ENCODE results near the gene AKAP10. TPM values are rescaled to one million over a fixed set of nuclear protein-coding genes. Genes with fewer than 3 reads are reported as not detected.
"Not testable (repeated sequence)": the region's sequence is repeated elsewhere in the genome, so short reads cannot be mapped to it uniquely, and the experiment has no call there.

The AKAP10 gene, protein sequence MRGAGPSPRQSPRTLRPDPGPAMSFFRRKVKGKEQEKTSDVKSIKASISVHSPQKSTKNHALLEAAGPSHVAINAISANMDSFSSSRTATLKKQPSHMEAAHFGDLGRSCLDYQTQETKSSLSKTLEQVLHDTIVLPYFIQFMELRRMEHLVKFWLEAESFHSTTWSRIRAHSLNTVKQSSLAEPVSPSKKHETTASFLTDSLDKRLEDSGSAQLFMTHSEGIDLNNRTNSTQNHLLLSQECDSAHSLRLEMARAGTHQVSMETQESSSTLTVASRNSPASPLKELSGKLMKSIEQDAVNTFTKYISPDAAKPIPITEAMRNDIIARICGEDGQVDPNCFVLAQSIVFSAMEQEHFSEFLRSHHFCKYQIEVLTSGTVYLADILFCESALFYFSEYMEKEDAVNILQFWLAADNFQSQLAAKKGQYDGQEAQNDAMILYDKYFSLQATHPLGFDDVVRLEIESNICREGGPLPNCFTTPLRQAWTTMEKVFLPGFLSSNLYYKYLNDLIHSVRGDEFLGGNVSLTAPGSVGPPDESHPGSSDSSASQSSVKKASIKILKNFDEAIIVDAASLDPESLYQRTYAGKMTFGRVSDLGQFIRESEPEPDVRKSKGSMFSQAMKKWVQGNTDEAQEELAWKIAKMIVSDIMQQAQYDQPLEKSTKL
- 9.6 and 15.5 TPM in 2 replicates for total RNA-seq

DNA sequence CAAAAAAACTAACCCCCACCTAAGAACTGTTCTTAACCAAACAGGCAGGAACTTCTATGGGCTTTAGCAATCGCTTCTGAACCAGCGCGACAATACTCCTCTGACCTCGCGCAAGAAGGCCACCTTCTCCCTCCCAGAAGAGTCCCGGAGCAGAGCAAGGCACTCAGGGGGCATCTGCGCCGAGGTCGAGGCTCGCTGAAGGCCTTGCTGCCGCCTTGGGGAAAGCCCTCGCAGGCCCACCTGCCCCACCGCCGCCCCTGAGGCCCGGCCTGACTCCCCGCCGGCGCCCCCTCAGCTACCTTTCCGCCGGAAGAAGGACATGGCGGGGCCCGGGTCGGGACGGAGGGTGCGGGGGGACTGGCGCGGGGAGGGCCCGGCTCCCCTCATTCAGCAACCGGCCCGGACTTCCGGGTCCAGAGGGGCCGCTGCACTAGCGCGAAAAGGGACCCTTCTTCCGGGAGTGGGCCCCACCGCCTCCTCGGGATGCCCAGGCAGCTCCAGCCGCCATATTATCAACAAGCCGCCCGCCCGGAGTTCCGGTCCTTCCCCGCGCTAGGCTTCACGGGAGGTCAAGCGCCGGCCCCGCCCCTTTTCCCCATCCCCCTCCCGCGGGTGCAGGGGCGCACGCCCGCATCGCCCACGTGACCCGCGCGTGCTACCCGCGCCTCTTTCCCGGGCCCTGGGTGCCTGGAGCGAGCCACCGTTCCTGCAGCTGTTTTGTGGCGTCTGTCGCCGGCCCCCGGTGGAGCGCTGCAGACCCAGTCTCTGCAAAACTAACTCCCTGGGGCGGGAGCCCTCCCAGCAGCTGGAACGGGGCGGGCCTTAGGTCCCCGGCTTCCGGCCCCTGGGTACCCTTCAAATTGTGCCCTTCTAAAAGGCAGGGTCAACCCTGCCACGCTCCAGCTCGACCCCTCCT lies at the start of gene AKAP10:
AKAP10 (minus strand) TSS at position 536 of the 916 bp plus-strand sequence; CDS start at position 387, 149 bp downstream.
- peak; percentile 81 to 86 for DNase-seq (ENCODE audit: low read depth in 2 of 2)

DNA sequence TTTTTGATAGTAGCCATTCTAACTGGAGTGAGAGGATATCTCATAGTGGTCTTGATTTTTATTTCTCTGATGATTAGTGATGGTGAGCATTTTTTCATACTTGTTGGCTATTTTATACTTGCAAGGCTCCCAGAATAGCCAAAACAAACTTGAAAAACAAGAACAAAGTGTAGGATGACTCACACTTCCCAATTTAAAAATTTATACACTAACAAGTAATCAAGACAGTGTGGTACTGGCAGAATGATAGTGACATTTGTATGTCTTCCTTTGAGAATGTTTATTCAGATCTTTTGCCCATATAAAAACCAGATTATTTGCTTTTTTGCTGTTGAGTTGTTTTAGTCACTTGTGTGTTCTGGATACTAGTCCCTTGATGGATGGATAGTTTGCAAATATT lies 49.3 kb upstream of the AKAP10 start:
- DNase-seq (ENCODE audit: low read depth in 2 of 2): no peak

DNA sequence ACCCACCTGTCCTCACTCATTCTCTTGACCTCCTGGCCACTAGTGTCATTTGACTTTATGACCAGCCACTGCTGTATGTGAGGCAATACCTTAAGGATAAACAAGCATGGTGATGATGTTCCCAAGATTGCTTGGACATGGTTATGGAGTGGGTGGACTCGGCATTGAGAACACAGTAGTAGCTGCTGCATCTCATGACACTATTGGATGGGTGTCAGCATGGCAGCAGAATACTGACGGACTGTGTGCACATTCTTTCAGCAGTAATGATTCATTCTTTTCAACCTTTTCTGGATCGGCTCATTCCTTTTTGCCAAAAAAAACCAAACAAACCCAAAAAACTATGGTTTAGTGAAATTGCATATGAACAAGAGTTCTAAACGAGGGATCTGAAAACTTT lies 45.1 kb upstream of the AKAP10 start:
- no peak for DNase-seq (ENCODE audit: low read depth in 2 of 2)

DNA sequence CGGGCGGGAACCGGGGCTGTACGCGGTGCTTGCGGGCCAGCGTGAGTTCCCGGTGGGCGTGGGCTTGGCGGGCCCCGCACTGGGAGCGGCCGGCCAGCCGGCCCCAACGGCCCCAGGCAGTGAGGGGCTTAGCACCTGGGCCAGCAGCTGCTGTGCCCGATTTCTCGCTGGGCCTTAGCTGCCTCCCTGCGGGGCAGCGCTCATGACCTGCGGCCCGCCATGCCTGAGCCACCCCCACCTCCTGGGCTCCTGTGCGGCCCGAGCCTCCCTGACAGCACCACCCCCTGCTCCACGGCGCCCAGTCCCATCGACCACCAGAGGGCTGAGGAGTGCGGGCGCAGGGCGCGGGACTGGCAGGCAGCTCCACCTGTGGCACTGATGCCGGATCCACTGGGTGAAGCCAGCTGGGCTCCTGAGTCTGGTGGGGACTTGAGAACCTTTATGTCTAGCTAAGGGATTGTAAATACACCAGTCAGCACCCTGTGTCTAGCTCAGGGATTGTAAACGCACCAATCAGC lies 38.9 kb upstream of the AKAP10 start:
- not testable (repeated sequence) for DNase-seq (ENCODE audit: low read depth in 2 of 2)

DNA sequence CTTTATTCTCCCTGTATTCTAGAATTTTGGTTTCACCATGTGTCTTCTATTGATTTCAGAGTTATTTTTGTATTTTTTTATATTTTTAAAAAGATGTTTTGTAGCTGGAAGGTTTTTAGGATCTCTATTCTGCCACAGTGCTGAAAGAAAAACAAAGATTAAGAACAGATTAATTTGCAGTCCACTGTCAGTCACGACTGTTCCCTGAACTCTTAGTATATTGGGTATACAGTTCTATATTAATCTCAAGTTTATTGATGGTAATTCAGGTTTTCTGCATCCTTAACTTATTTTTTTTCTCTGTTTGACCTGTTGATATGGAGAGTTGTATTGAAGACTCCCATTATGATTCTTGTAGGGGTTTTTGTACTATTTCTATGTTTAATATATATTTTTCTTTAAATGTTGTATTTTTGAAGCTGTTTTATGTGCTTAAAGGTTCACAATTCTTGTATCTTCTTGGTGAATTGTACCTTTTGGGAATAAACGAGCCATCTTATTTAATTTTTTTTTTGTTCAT lies 34.4 kb upstream of the AKAP10 start:
- no peak for DNase-seq (ENCODE audit: low read depth in 2 of 2)

DNA sequence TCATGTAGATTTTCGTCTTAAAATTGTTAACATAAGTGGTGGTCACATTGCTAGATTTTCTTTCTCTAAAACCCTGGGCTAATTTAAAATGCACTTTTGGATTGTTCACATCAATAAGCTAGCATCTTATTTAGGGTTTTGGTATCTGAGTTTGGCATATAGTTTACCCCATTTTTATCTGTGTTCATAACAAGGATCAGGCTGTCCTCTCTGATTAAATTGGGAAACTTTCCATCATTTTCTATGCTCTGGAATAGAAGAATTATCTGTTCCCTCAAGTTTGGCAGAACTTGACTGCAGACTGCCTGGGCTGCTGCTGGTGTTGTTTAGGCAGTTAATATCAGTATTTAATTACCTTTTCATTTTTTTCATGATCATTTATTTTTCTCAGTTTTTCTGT lies 33.3 kb upstream of the AKAP10 start:
- no peak for DNase-seq (ENCODE audit: low read depth in 2 of 2)

DNA sequence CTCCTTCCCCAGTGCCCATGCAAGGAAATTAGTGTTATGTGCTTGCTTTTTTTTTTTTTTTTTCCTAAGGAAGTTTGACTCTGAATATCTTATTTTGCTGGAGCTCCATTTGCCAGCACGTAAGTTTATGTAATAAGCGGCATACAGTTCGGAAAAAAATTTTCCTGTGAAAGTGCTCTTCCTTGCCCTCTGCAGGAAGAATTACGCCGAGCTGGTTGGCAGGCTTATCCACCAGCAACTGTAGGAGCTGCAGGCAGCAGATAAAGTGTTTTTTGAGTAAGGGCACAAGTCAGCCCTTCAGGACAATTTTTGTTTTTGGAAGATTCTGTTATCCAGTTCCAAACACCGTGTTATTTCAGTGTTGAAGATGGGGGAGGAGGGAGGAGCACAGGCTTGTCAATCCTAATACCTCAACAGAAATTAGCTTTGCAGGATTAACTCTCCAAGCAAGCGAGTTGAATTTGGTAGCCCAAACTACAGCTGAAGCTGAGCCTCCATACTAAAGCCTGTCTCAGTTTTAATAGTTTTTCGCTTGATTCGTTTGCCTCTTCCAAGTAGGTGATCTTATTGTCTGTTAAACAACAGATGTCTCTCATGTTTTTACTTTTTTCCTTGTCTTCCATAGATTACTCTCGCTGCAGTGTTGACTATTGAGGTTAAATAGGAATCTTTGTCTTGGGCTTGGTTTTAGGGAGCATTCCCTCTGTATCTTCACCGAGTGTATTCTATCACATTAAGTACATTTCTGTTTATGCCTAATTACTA lies 32.7 kb upstream of the AKAP10 start:
- peak; percentile 65 to 75 for DNase-seq (ENCODE audit: low read depth in 2 of 2)

DNA sequence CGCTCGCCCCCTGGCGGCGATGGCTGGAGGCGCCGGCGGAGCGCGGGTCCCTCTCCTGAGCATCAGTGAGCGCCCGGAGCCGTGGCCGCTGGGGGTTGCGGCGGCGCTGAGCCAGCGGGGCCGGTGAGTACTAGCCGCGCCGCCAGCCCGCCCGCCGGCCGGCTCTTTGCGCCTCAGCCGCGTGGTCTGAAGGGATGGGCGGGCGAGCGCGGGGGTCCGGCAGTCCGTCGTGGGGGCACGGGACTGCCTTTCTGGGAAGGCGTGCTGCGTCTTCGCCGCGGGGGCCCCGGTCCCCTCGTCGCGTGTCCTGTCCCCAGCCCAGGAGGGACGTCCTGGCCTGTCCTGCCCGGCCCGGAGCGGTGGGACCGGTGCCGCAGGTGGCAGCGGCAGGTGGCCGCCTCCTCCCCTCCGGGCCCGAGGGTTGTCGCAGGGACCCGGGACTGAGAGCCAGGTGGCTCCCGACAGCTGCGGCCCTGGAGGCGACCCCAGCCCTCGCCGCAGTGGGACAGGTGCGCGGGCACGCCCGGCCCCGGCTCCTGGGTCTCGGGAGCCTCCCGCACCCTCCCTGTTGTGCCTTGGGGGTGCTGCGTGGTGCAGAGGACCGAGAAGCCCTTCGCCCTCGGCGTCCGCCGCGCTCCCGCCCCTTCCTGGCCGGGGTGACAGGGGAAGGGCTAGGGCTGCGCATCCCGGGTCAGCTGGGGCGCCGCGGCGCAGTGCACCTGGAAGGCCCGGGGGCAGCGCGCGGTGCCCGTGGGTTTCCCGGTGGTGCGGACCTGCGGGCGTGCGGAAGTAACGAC lies 31.9 kb upstream of the AKAP10 start, which contains the start of gene SPECC1:
SPECC1 (plus strand) TSS at position 58 of the 797 bp plus-strand sequence. CDS start 87,293 bp downstream, outside the sequence.
- peak; percentile 66 to 67 for DNase-seq (ENCODE audit: low read depth in 2 of 2)

DNA sequence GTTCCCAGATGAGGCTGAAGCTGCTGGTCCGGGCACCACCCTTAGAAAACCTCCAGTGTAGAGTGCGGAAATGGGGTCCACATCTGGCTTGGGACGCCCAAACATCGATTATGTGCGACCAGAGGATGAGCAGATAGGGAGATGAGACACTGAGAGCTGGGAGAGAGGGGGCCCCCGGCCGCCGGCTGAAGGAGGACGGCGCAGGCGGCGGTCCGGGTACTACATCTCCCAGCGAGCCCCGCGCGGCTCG lies 31.3 kb upstream of the AKAP10 start:
- no peak for DNase-seq (ENCODE audit: low read depth in 2 of 2)

DNA sequence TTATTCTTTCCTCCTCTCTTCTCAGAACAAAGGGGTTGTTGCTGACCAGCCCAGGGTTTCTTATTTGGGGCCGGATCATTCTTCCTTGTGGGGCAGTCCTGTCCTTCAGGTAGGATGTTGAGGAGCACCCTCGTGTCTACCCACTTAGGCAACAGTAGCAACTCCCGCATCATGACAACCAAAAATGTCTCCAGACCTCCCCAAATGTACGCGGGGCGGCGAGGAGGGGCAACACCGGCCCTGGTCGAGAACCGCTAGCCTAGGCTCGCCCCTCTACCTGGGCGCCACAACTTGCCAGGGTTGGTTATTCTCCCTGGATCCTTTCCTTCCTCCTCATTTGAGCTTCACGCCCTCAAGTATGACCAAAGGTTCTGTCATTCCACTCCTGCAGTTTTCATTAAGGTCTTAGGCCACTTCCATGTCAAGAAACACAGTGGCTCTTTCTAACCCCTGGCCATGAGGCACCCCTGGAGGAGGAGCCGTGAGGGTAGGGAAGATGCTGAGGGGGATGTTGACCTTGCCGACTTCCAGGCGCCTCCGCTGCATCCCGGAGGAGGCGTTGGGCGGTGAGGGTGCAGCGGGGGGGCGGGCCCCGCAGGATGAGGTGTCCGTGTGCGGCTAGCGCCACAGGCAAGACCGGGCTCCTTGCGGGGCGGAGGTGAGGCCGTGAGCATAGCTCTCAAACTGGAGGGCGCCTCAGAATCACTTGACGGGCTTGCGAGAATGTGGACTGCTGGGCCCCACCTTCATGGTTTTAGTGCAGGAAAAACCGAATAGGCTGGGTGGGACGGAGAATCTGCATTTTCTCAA lies 30.8 kb upstream of the AKAP10 start:
- peak in 1 of 2 donors; percentile 9 for DNase-seq (ENCODE audit: low read depth in 2 of 2)

DNA sequence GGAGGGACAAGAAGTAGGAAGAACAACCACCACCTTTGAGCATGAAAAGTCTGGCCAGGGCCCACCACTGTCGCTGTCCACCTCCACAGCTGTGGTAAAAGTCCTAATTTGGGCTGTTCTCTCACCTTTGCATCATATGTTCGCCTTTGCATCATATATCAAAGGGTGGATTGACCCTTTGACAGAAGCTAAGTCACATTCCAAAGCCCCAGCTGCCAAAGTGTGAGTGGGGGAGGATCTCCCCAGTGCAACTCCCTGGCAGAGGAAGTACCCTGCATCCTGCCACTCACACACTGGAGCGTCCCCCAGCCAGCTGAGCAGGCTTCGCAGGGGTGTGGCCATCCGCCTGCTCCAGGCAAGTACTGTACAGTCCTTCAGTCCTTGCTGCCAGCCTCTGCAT lies 18.9 kb upstream of the AKAP10 start:
- DNase-seq (ENCODE audit: low read depth in 2 of 2): peak in 1 of 2 donors; percentile 6

DNA sequence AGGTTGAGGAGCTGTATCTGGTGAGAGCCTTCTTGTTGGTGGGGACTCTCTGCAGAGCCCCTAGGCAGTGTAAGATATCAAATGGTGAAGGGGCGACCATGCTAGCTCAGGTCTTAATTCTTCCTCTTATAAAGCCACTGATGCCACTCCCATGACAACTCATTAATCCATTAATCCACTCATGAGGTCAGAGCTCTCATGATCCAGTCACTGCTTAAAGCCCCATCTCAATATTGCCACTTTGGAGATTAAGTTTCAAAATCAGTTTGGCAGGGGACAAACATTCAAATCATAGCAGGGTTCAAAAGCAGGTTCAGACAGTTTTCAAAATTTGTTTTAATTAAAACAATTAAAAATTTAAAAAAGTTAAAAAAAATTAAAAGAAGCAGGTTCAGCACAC lies 18.5 kb upstream of the AKAP10 start:
- no peak for DNase-seq (ENCODE audit: low read depth in 2 of 2)

DNA sequence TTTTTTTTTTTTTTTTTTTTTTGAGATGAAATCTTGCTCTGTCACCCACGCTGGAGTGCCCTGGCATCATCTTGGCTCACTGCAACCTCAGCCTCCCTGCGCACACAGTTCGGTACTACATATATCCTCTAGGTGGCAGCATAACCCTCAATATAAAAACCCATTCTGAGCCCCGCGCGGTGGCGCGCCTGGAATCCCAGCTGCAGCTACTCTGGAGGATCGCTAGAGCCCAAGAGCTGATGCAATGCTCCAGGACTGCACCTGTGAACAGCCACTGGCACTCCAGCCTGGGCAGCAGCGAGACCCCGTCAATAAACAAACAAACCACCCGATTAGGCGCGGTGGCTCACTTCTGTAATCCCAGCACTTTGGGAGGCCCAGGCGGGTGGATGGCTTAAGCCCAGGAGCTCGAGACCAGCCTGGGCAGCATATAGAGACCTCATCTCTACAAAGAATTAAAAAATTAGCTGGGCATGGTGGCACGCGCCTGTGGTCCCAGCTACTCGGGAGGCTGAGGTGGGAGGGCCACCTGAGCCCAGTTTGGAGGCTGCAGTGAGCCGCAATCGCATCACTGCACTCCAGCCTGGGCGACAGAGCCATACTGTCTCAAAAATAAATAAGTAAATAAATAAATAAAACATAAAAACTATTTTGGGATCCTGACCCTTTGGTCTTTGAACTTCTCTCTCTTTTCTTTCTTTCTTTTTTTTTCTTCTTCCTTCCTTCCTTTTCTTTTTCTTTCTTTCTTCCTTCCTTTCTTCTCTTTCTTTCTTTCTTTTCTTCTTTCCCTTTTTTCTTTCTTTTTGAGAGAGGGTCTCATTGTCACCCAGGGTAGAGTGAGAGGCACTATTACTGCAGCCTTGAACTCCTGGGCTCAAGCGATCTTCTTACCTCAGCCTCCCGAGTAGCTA lies 15.4 kb upstream of the AKAP10 start:
- DNase-seq (ENCODE audit: low read depth in 2 of 2): peak; percentile 84 to 87

DNA sequence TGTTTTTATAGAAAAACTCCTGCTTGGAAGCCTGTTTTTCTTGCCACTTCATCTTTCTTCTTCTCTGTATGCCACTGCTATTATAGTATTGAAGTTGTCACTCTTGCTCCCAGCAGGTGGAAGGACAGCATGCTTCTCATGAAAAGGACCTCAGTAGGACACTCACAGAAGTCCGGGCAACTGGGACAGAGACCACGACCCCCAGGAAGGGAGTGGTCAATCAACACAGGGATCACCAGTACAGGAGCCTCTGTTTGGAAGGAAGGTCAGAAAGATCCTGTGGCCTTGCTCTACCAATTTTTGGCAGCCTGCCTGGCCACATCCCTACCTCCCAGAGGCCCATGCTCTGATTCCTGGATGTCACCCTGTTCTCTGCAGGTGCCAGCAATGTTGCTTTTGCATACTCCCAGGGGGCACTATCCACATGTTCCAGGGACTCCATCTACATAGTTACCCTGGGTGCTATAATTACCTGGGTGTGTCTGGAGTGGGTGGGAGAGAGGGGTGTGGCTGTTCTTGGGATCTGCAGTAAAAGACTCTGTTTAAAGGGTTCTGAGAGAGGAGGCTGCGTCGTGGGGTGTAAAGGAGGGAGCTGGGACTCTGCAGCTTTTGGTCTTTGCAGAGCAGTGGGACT lies 13.7 kb upstream of the AKAP10 start:
- DNase-seq (ENCODE audit: low read depth in 2 of 2): no peak

DNA sequence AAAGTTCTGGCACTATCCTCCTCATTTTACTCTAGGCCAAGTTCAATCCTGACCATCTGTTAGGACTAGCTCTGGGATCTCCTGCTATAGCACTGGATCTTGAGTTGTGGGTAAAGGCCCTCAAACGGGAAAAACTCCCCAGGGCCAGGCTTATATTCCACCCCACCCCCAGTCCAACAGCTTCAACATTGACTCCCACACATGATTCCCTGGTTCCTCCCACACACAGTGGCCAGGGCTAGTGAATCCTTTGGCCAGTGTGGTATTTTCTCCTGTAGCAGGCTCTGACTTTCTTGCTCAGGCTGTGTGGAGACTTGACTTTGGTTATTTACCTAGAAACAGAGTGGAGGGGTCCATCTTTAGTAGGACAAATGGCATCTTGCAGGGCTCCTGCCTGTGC lies 10.3 kb upstream of the AKAP10 start:
- DNase-seq (ENCODE audit: low read depth in 2 of 2): no peak

DNA sequence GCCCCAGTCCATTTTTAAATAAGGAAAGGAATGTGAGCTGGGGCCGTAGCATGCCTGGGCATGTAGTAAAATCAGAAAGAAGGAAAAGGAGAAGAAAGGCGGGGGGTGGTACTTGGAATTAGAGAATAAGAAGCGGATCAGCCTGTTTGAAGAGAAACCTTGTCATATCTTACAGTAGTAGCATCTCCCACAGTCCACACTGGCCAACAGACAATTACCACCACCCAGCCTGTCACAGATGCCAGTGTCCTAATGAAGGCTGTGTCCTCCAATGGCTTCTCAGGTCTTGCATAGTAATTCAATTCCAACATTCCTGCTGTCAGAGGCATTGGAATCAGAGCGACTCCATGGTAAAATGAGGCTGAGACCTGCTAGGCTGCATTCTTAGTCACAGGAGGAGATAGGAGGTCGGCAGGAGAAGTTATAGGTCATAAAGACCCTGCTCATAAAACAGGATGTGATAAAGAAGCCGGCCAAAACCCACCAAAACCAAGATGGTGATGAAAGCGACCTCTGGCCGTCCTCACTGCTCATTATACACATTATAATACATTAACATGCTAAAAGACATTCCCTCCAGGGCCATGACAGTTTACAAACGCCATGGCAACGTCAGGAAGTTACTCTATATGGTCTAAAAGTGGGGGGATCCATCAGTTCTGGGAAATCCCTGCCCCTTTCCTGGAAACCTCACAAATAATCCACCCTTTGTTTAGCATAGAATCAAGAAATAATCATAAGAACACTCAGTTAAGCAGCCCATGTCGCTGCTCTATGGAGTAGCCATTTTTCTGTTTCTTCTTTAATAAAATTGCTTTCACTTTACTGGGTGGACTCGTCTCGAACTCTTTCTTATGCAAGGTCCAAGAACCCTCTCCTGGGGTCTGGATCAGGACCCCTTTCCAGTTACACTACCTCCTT lies 9.6 kb upstream of the AKAP10 start:
- no peak for DNase-seq (ENCODE audit: low read depth in 2 of 2)
